Lower lobe of right lung (tissue), 2 donors: ENCODE results near the gene CCDC71. TPM values are rescaled to one million over a fixed set of nuclear protein-coding genes. Genes with fewer than 3 reads are reported as not detected.

ENCODE experiments used
- ATAC-seq, 2 donors: fragments of 200-7000 bp; cut with Tn5 transposase; one replicate each; pipeline ENCODE4 v1.9.1; 2020 to 2022; ENCODE audit warnings: mild to moderate bottlenecking in 2 of 2, moderate library complexity in 2 of 2
- DNase-seq: peaks from one replicate; pipeline ENCODE4 v3.0.0-alpha.2; 2020
- H3K27ac ChIP-seq: fragments of 200-600 bp; one replicate; pipeline ENCODE4 v1.8.0; 2022
- H3K27me3 ChIP-seq: fragments of 200-600 bp; one replicate; pipeline ENCODE4 v1.8.0; 2022; ENCODE audit warnings: low read depth
- H3K36me3 ChIP-seq: fragments of 200-600 bp; one replicate; pipeline ENCODE4 v1.8.0; 2022; ENCODE audit warnings: mild to moderate bottlenecking
- H3K4me1 ChIP-seq: fragments of 200-600 bp; one replicate; pipeline ENCODE4 v1.8.0; 2022
- H3K4me3 ChIP-seq: fragments of 200-600 bp; one replicate; pipeline ENCODE4 v1.8.0; 2022; ENCODE audit warnings: mild to moderate bottlenecking
- H3K9me3 ChIP-seq: fragments of 200-600 bp; one replicate; pipeline ENCODE4 v1.8.0; 2022
- intact Hi-C: fragments of 100-400 bp; cut with DNase I; formaldehyde crosslinking; loops from one replicate; pipeline ENCODE4 v1.11.0; 2022
- total RNA-seq: library from RNA; stranded (reverse); fragmentation: NEBNext Ultra II Directional; extraction: Animal tissue kit (Norgen Biotek cat#: 25700); gene quantifications from one replicate; pipeline ENCODE4 v1.2.1, GENCODE V29; 2021
- TF ChIP-seq, protein P1 (sequence below): fragments of 200-600 bp; IDR thresholded peaks from one replicate; pipeline ENCODE4 v1.8.0; 2022; ENCODE audit warnings: antibody characterized with exemption, mild to moderate bottlenecking
- donor health status: DM: no; HTN: yes; CAD: no; lungs with severe emphysema.

The CCDC71 gene
- total RNA-seq, 1 donor from 2014 or later = 23.4 TPM

DNA sequence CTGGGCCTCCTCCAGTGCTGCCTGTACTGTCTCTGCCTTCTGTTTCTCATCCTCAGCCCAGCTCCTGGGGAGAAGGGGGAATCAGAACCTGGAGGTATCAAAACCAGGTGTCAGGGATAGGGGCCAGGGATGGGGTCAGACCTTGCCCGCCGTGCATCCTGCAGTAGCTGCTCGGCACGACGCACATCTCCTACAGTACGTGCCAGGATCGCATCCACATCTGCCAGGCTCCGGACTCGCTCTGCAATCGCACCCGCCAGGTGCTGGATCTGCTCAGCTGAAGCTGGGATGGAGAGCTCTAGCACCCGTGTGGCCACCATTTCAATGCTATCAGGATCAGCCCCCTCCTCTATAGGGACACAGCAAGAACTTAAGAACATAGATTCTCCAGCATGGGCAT, 44.1 kb downstream of the CCDC71 start:
- peaks cover 84% of the 10 kb centered on the region for H3K36me3 ChIP-seq
- ATAC-seq (no peak), DNase-seq (no peak)
- H3K9me3 ChIP-seq = no peaks in the 10 kb centered on the region
- H3K27ac ChIP-seq = peak overlapping the region; percentile 97
- TF ChIP-seq, protein P1, sequence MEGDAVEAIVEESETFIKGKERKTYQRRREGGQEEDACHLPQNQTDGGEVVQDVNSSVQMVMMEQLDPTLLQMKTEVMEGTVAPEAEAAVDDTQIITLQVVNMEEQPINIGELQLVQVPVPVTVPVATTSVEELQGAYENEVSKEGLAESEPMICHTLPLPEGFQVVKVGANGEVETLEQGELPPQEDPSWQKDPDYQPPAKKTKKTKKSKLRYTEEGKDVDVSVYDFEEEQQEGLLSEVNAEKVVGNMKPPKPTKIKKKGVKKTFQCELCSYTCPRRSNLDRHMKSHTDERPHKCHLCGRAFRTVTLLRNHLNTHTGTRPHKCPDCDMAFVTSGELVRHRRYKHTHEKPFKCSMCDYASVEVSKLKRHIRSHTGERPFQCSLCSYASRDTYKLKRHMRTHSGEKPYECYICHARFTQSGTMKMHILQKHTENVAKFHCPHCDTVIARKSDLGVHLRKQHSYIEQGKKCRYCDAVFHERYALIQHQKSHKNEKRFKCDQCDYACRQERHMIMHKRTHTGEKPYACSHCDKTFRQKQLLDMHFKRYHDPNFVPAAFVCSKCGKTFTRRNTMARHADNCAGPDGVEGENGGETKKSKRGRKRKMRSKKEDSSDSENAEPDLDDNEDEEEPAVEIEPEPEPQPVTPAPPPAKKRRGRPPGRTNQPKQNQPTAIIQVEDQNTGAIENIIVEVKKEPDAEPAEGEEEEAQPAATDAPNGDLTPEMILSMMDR = no peak
- peaks cover 20% of the 10 kb centered on the region for H3K4me1 ChIP-seq
- no peak overlapping the region for H3K4me3 ChIP-seq
- no peaks in the 10 kb centered on the region for H3K27me3 ChIP-seq
- intact Hi-C loops = no loop called here

DNA sequence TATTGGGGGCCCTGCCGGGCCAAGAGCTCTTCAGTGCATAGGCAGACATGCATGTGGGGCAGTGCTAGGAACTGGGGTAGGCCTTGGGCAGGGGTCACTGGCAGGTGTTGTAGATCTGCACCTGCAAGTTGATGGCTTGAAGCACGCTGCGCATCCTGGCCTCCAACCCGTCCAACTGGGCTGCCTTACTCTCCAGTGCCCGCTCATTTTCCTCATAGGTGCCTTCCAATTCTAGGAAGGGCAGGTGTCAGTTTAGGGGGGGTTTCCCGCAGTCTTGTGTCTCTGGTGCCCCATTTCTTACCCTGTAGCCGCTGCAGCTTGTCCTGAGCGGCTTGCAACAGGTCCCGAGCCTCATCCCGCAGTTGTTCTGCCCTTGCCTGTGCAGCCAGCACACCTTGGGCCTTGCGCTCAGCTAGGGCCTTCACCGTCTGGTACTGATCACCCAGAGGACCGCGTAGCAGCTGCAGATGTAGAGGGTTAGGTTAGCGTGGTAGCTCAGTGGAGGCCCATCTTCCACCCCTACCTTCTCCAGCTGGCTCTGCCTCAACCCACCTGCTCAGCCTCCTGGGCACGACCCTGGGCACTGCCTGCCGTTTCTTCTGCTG, 44.9 kb downstream of the CCDC71 start:
- ATAC-seq (no peak), DNase-seq (no peak)
- no peaks in the 10 kb centered on the region for H3K9me3 ChIP-seq
- no peaks in the 10 kb centered on the region for H3K27me3 ChIP-seq
- peak overlapping the region; percentile 99 for H3K4me3 ChIP-seq
- peaks cover 20% of the 10 kb centered on the region for H3K4me1 ChIP-seq
- TF ChIP-seq, protein P1 = no peak
- intact Hi-C loops = no loop called here
- H3K27ac ChIP-seq = peak overlapping the region; percentile 97
- H3K36me3 ChIP-seq = peaks cover 84% of the 10 kb centered on the region

DNA sequence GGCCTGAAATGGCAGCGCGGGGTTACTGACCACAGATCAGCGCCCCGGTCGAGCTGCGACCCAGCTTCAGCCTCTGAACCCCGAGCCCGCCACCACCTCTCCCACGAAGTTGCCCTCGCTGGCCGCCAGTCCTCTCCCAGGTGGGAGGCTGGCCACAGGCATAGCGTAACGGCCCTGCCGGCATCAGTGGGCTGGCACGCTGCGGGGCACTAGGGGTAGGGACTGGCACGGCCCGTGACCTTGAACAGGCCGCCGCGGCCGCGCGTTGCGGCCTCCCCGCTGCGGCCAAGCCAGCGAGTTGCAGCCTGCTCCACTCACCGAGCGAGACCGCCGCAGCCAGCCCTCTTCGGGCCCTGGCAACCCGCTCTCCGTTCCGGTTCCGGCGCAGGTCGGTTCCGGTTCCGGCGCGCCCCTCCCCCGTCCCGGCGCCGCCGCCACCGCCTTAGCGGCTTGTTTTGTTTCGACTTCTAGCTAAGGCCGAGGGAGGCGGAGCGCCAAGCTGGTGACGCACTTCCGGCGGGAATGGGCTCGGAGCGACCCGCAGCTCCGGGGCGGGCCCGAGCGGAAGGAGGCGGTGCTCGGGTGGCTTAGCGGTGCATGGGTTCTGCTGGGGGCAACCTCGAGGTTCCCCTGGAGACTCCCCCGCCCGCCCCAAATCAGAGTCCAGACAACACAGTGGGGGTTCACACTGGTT, 45.5 kb downstream of the CCDC71 start, which contains the start of gene USP19:
USP19 (minus strand) TSS at position 386 of the 694 bp plus-strand sequence. CDS start 1,678 bp downstream, outside the sequence.
- intact Hi-C loops = no loop called here
- ATAC-seq (peak; percentile 95 to 96), DNase-seq (peak; percentile 98)
- H3K36me3 ChIP-seq = peaks cover 84% of the 10 kb centered on the region
- H3K4me3 ChIP-seq = peak within 1 kb of the TSS; percentile 99
- peak within 1 kb of the TSS; percentile 97 for H3K27ac ChIP-seq
- TF ChIP-seq, protein P1 = no peak
- peaks cover 20% of the 10 kb centered on the region for H3K4me1 ChIP-seq
- no peaks in the 10 kb centered on the region for H3K9me3 ChIP-seq
- H3K27me3 ChIP-seq = no peaks in the 10 kb centered on the region

DNA sequence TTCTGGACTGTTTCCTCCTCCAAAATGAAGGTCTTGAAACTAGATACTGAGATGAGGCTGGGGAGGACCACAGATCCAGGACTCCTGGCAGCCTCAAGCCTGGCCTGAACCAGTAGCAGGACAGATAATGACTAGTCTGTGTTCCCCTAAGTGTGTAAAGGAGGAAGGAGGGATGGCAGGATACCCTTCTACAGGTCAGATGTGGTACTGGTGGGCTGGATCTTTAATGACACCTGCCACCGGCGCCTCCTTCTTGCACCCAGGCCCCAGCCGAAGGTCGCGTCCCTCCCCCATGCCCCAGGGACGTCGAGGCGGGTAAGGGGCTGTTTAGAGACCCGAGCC, 46.1 kb downstream of the CCDC71 start:
- TF ChIP-seq, protein P1 = no peak

DNA sequence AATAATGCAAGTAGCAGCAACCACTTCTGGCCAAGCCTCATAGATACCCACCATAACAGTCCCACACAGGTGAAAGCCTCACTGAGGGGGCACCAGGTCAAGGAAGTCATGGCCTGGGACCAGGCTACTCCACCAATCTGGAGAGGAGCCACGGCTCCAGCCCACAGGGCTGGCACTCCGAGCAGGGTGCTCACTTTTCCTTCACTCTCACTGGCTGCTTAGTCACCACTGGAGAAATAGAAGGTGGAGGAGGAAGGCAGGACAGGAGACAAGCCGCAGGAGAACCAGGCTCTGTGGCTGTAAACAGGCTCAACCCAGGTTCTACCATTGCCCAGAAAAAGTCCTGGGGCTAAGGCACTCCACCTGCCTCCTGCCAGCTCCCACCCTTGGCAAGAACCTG, 46.7 kb downstream of the CCDC71 start:
- TF ChIP-seq, protein P1 = no peak
- Histone ChIP-seq H3K27me3 (no peaks in the 10 kb centered on the region), H3K27ac (peak overlapping the region; percentile 97), H3K9me3 (no peaks in the 10 kb centered on the region), H3K4me3 (peak overlapping the region; percentile 99), H3K36me3 (peaks cover 84% of the 10 kb centered on the region), H3K4me1 (peaks cover 20% of the 10 kb centered on the region)
- ATAC-seq (no peak), DNase-seq (no peak)
- intact Hi-C loops = no loop called here

More for the DNA sequence above, 46.1 kb downstream of the CCDC71 start:
- peak overlapping the region; percentile 97 for H3K27ac ChIP-seq
- H3K27me3 ChIP-seq = no peaks in the 10 kb centered on the region
- DNase-seq (no peak), ATAC-seq (peak in 1 of 2 donors; percentile 7)
- intact Hi-C loops = no loop called here
- no peaks in the 10 kb centered on the region for H3K9me3 ChIP-seq
- peaks cover 84% of the 10 kb centered on the region for H3K36me3 ChIP-seq
- peaks cover 20% of the 10 kb centered on the region for H3K4me1 ChIP-seq
- H3K4me3 ChIP-seq = peak overlapping the region; percentile 99
